GM12878 (cell line): ENCODE results near the gene PCDHGA3. TPM values are rescaled to one million over a fixed set of nuclear protein-coding genes. Genes with fewer than 3 reads are reported as not detected.

Experiments used
- ATAC-seq: fragments of 200-7000 bp; cut with Tn5 transposase; 3 replicates; pipeline ENCODE4 v1.9.1; 2020; ENCODE audit warnings: mild to moderate bottlenecking, moderate library complexity
- Bru-seq: library from RNA; stranded (reverse); fragments of 400-500 nt; gene quantifications from one replicate; lab custom pipeline; 2021; lab: Mats Ljungman, UMichigan
- BruChase-seq, 2 experiments: library from RNA; stranded (reverse); fragments of 400-500 nt; gene quantifications; one replicate each; lab custom pipeline; 2021; lab: Mats Ljungman, UMichigan
- BruUV-seq: library from RNA; stranded (reverse); fragments of 400-500 nt; replicated peaks from 2 replicates; lab custom pipeline; 2021; lab: Mats Ljungman, UMichigan
- CTCF ChIA-PET: fragments of 300-600 bp; sonication (Branson Sonifier 250); formaldehyde crosslinking; extraction: SDS; loops from one replicate; lab custom pipeline; 2021; ENCODE audit warnings: inconsistent platforms; lab: Yijun Ruan, JAX
- POLR2A ChIA-PET: fragments of 350-600 bp; formaldehyde crosslinking; extraction: SDS; loops from one replicate; lab custom pipeline; 2021; ENCODE audit warnings: inconsistent platforms; lab: Charles Lee
- RAD21 ChIA-PET: fragments of 300-600 bp; sonication (Branson Sonifier 250); formaldehyde crosslinking; loops from one replicate; lab custom pipeline; 2023; ENCODE audit warnings: antibody characterized with exemption; ENCODE audit not compliant: unreplicated experiment; lab: Charles Lee
- SMC1A ChIA-PET: fragments of 300-600 bp; sonication (Branson Sonifier 250); formaldehyde crosslinking; loops from one replicate; lab custom pipeline; 2023; ENCODE audit not compliant: unreplicated experiment, uncharacterized antibody; lab: Charles Lee
- DNase-seq: peaks from one replicate; pipeline ENCODE4 v3.0.0-alpha.2; 2011; ENCODE audit warnings: low read depth, low spot score
- FAIRE-seq: peaks from 3 replicates; lab custom pipeline; 2011; peaks lifted over from hg19 to GRCh38; lab: Jason Lieb, UNC
- H2AFZ ChIP-seq: 2 replicates; pipeline ENCODE4 v1.6.0; 2011; ENCODE audit warnings: low read depth, low read length, control low read depth; ENCODE audit not compliant: control insufficient read depth
- H3K27ac ChIP-seq: 2 replicates; pipeline ENCODE4 v1.5.1; 2011; ENCODE audit warnings: control low read depth; ENCODE audit not compliant: control insufficient read depth, insufficient read depth
- H3K27me3 ChIP-seq, 2 experiments: replicated peaks in 1 of 2; 2 replicates each; pipeline versions ENCODE4 v1.6.0 to v1.6.1; 2011; ENCODE audit warnings: low read length in 1 of 2; ENCODE audit not compliant: control insufficient read depth in 2 of 2, insufficient read depth in 2 of 2
- H3K36me3 ChIP-seq, 2 experiments: 2 replicates each; pipeline ENCODE4 v1.5.1; 2011; ENCODE audit warnings: low read length in 1 of 2; ENCODE audit not compliant: control insufficient read depth in 2 of 2, insufficient read depth in 2 of 2
- H3K4me1 ChIP-seq: 2 replicates; pipeline ENCODE4 v1.6.1; 2011; ENCODE audit warnings: mild to moderate bottlenecking, low read length, moderate library complexity, mixed read lengths; ENCODE audit not compliant: control insufficient read depth, insufficient read depth
- H3K4me2 ChIP-seq: 2 replicates; pipeline ENCODE4 v1.6.0; 2011; ENCODE audit warnings: control low read depth; ENCODE audit not compliant: control insufficient read depth, insufficient read depth
- H3K4me3 ChIP-seq: fragments of 200-600 bp; sonication (generic); 2 replicates; pipeline ENCODE4 v1.5.1; 2016
- H3K79me2 ChIP-seq: 2 replicates; pipeline ENCODE4 v1.6.0; 2011; ENCODE audit warnings: low read length; ENCODE audit not compliant: control insufficient read depth, insufficient read depth
- H3K9ac ChIP-seq: 2 replicates; pipeline ENCODE4 v1.8.0; 2011; ENCODE audit warnings: low read length, control low read depth, mixed read lengths; ENCODE audit not compliant: control insufficient read depth, insufficient read depth
- H3K9me3 ChIP-seq: replicated peaks from 3 replicates; pipeline ENCODE4 v1.5.1; 2011; ENCODE audit warnings: mild to moderate bottlenecking, low read length; ENCODE audit not compliant: control insufficient read depth, insufficient read depth
- H4K20me1 ChIP-seq: 2 replicates; pipeline ENCODE4 v1.6.0; 2011; ENCODE audit not compliant: control insufficient read depth, insufficient read depth
- ATF7 ChIP-seq: fragments of 450-650 bp; IDR thresholded peaks from 2 replicates; pipeline ENCODE4 v1.6.1; 2016; ENCODE audit warnings: low read depth, mild to moderate bottlenecking
- CHD4 ChIP-seq: fragments of 200-600 bp; sonication (generic); IDR thresholded peaks from 2 replicates; pipeline ENCODE4 v1.6.1; 2016; ENCODE audit warnings: mild to moderate bottlenecking
- ELK1 ChIP-seq: IDR thresholded peaks from 2 replicates; pipeline ENCODE4 v1.6.1; 2012; ENCODE audit warnings: low read depth, low read length, improper control_type of control experiment
- ESRRA ChIP-seq: IDR thresholded peaks from 2 replicates; pipeline ENCODE4 v1.6.1; 2012; ENCODE audit warnings: mild to moderate bottlenecking, low read length, improper control_type of control experiment
- FOXM1 ChIP-seq: IDR thresholded peaks from 2 replicates; pipeline ENCODE4 v1.6.1; 2012; ENCODE audit warnings: low read depth, mild to moderate bottlenecking, inconsistent platforms, low read length, moderate library complexity
- MEF2A ChIP-seq: IDR thresholded peaks from 2 replicates; pipeline ENCODE4 v1.6.1; 2011; ENCODE audit warnings: low read depth, mild to moderate bottlenecking, low read length, moderate library complexity; ENCODE audit not compliant: insufficient read depth
- NFIC ChIP-seq: IDR thresholded peaks from 2 replicates; pipeline ENCODE4 v1.6.1; 2012; ENCODE audit warnings: low read depth, mild to moderate bottlenecking, inconsistent platforms, low read length, moderate library complexity
- NR2F1 ChIP-seq: fragments of 450-650 bp; conservative IDR thresholded peaks from 2 replicates; pipeline ENCODE4 v1.6.1; 2017; ENCODE audit warnings: mild to moderate bottlenecking
- NRF1 ChIP-seq: conservative IDR thresholded peaks from 2 replicates; pipeline ENCODE4 v1.6.1; 2011; ENCODE audit warnings: mild to moderate bottlenecking, low read depth, low read length, improper control_type of control experiment
- POLR2AphosphoS2 ChIP-seq: IDR thresholded peaks from 2 replicates; pipeline ENCODE4 v1.6.1; 2011; ENCODE audit warnings: low read depth, mild to moderate bottlenecking, low read length, improper control_type of control experiment, moderate library complexity
- RAD21 ChIP-seq: IDR thresholded peaks from 2 replicates; pipeline ENCODE4 v1.6.1; 2011; ENCODE audit warnings: mild to moderate bottlenecking, low read depth, low read length, moderate library complexity; ENCODE audit not compliant: insufficient read depth
- TAF1 ChIP-seq: IDR thresholded peaks from 2 replicates; pipeline ENCODE4 v1.6.1; 2011; ENCODE audit warnings: mild to moderate bottlenecking, low read depth, low read length, borderline replicate concordance
- TCF3 ChIP-seq: IDR thresholded peaks from 2 replicates; pipeline ENCODE4 v1.6.1; 2012; ENCODE audit warnings: low read depth, mild to moderate bottlenecking, low read length, borderline replicate concordance; ENCODE audit not compliant: insufficient read depth
- YBX1 ChIP-seq: fragments of 450-650 bp; IDR thresholded peaks from 2 replicates; pipeline ENCODE4 v1.6.1; 2016; ENCODE audit warnings: antibody characterized with exemption
- YY1 ChIP-seq: IDR thresholded peaks from 2 replicates; pipeline ENCODE4 v1.6.1; 2011; ENCODE audit warnings: low read depth, mild to moderate bottlenecking, low read length
- ZNF24 ChIP-seq: fragments of 450-650 bp; IDR thresholded peaks from 2 replicates; pipeline ENCODE4 v1.6.1; 2017; ENCODE audit warnings: antibody characterized with exemption, mild to moderate bottlenecking
- ZZZ3 ChIP-seq: IDR thresholded peaks from 2 replicates; pipeline ENCODE4 v1.6.1; 2011; ENCODE audit warnings: low read depth; ENCODE audit not compliant: control insufficient read depth, insufficient read length
- WGBS: methylation state at CpG from one replicate; pipeline ENCODE4 v1.1.6; 2016; ENCODE audit warnings: low lambda C conversion rate; ENCODE audit not compliant: insufficient replicate concordance, insufficient coverage; ENCODE audit errors: missing lambda C conversion rate; 5-methylcytosine and 5-hydroxymethylcytosine counted together
- in situ Hi-C: fragments of 300-500 bp; cut with MboI; formaldehyde crosslinking; loops from 9 replicates; pipeline ENCODE4 v1.14.3; 2018; ENCODE audit warnings: mixed read lengths
- intact Hi-C: fragments of 100-400 bp; cut with micrococcal nuclease; formaldehyde crosslinking; loops from one replicate; pipeline ENCODE4 v1.14.2; 2022; ENCODE audit not compliant: unreplicated experiment
- long read RNA-seq, 2 experiments: library from polyadenylated mRNA; unstranded; transcript quantifications; one replicate each; pipeline ENCODE4 v2.0.0, GENCODE V29; 2019 to 2020
- polyA minus RNA-seq, 3 experiments: library from RNA; depleted of rRNA, polyadenylated mRNA; stranded (reverse); fragments of >200 nt; gene quantifications; 2 replicates each; pipeline ENCODE4 v1.2.3, GENCODE V29; 2011
- polyA plus RNA-seq, 11 experiments: library from polyadenylated mRNA; depleted of rRNA in 4 of 11; unstranded in 6 of 11; stranded (reverse) in 5 of 11; fragments of >200 nt; fragmentation: Nextera tagmentation in 4 of 11; fragmentation: Illumina TruSeq in 1 of 11; extraction: Ambion mirVana in 4 of 11; extraction: Trizol in 1 of 11; gene quantifications; 1 replicate in 1 of 11; 2 replicates in 10 of 11; pipeline versions ENCODE4 v1.2.1 to v1.2.3, GENCODE V29; 2011 to 2016; ENCODE audit warnings: inconsistent platforms in 2 of 11, missing spikeins in 2 of 11, low read depth in 1 of 11
- total RNA-seq, 4 experiments: library from RNA; depleted of rRNA in 3 of 4; stranded (reverse); fragments of >200 nt in 3 of 4; fragmentation: Illumina TruSeq in 1 of 4; extraction: Trizol in 1 of 4; gene quantifications; 2 replicates each; pipeline versions ENCODE4 v1.2.1 to v1.2.3, GENCODE V29; 2013 to 2021

PCDHGA3 gene
- 0.61 and 0.71 TPM in 2 replicates for total RNA-seq (2013; cell fraction: nucleolus; rRNA removed)
- total RNA-seq (2014; rRNA removed) (0.05 and 0.11 TPM in 2 replicates), total RNA-seq (2014; rRNA removed; fragmentation: Illumina TruSeq; extraction: Trizol) (not detected in 2 replicates), total RNA-seq (2021) (0.08 and 0.10 TPM in 2 replicates), polyA plus RNA-seq (2011; rRNA removed) (0.04 TPM in 1 of 2 replicates, not detected in the other), polyA plus RNA-seq (2014; fragmentation: Illumina TruSeq; extraction: Trizol) (0.06 TPM in 1 of 2 replicates, not detected in the other), polyA plus RNA-seq (2014; fragmentation: Nextera tagmentation; extraction: Ambion mirVana) (not detected), polyA plus RNA-seq (2014; rRNA removed) (not detected in 2 replicates), polyA plus RNA-seq (2016; fragmentation: Nextera tagmentation; extraction: Ambion mirVana) (under 1 TPM in 1 of 2 experiments, not detected in 1; 0.17 TPM), polyA minus RNA-seq (2011; rRNA and poly(A)+ RNA removed) (0.10 TPM in 1 of 2 replicates, not detected in the other), Bru-seq, nascent RNA (not detected), BruChase-seq, experiment 1, labeled RNA remaining after a 6-hour chase (not detected), BruChase-seq, experiment 2, labeled RNA remaining after a 2-hour chase (percentile 12 among the genes with signal in this experiment)
- polyA plus RNA-seq (2011; ENCODE audit: low read depth), result not detected
- 0.01 TPM in 1 of 2 replicates, not detected in the other for polyA plus RNA-seq (2011; cell fraction: cytosol; rRNA removed)
- polyA plus RNA-seq (2011; cell fraction: nucleus; rRNA removed), result 0.16 and 0.24 TPM in 2 replicates
- polyA plus RNA-seq (2012), result 0.03 and 0.07 TPM in 2 replicates
- polyA minus RNA-seq (2011; cell fraction: cytosol; rRNA and poly(A)+ RNA removed), result not detected in 2 replicates
- 0.12 and 0.48 TPM in 2 replicates for polyA minus RNA-seq (2011; cell fraction: nucleus; rRNA and poly(A)+ RNA removed)
- long read RNA-seq, experiment 1, result 0 reads
- long read RNA-seq, experiment 2, result 0 reads

DNA sequence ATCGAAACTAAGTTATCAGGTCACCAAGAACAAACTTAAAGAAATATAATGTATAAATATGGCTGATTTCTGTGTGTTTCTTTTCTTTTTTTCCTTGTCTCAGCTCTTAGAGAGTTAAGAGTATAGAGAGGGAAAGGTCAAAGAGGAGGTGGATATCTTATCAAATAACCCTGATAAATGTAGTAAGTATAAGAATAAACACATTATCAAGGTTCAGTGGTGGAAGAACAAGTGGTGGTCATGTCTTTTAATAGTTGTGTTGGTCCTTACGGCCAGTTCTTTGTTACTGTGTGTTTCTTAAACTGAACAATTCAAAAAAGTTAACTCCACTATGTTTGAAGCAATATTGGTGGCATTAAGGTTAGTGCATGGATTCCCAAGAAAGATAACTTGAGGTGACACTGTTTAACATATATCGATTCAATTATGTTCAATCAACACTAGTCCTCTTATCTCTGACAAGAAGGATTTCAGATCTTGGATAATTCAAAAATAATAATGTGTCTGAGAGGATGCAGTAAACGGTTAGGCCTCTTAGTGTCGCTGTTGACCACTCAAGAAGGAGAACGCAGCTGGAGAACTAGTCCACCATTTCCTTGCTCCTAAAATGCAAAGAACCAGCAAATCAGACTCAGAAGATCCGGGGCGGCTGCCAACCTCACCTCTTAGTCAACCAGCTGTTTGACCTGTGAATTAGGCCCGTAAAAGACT, at the start of gene PCDHGA3:
TSS of gene PCDHGA3 (plus strand) at position 588 of the 711 bp plus-strand sequence. CDS start 205 bp downstream, outside the sequence.
- H3K4me1 ChIP-seq, result no peaks in the 10 kb centered on the region
- H3K79me2 ChIP-seq, result no peaks in the 10 kb centered on the region
- no peak within 1 kb of the TSS for H3K27ac ChIP-seq
- ATAC-seq (no peak), DNase-seq (no peak), FAIRE-seq (no peak)
- in situ Hi-C loops, result no loop called here
- ChIA-PET POLR2A (interaction anchor here (0.6 kb wide), 1 partner anchor 444 kb away, joined by 4 read pairs; no protein-coding TSS in a partner anchor), CTCF (interaction anchor here (0.7 to 1.6 kb wide), 3 partner anchors 23 to 221 kb away, joined by 3 to 5 read pairs (median 5); partner anchors contain the start of gene TAF7), SMC1A (interaction anchor here (1.1 kb wide), 1 partner anchor 15 kb away, joined by 3 read pairs; no protein-coding TSS in a partner anchor), RAD21 (interaction anchor here (1.1 kb wide), 1 partner anchor 220 kb away, joined by 3 read pairs; no protein-coding TSS in a partner anchor)
- no peaks in the 10 kb centered on the region for H3K27me3 ChIP-seq
- H3K9me3 ChIP-seq, result peaks cover 2% of the 10 kb centered on the region; the same call in 2 of the 3 replicates
- 0 out of 2 replicates have a peak within 1 kb of the TSS, but pooled peaks have one; percentile 11 for H3K4me3 ChIP-seq
- intact Hi-C loops, result no loop called here
- no peaks in the 10 kb centered on the region for H3K36me3 ChIP-seq
- no peak within 1 kb of the TSS for H2AFZ ChIP-seq
- 23% methylated on average over 9 of the region's 9 CpGs for WGBS
- H4K20me1 ChIP-seq, result no peaks in the 10 kb centered on the region
- no TSS peak for BruUV-seq
- H3K9ac ChIP-seq, result no peak within 1 kb of the TSS
- no peak within 1 kb of the TSS for H3K4me2 ChIP-seq
- no peak for TF ChIP-seq ZNF24
- TF ChIP-seq YBX1, result no peak
- TF ChIP-seq TCF3, result no peak
- no peak for TF ChIP-seq TAF1
- TF ChIP-seq CHD4, result no peak
- TF ChIP-seq RAD21, result peak; percentile 33; the same call in 1 of the 2 replicates
- no peak for TF ChIP-seq MEF2A
- no peak for TF ChIP-seq ATF7
- no peak for TF ChIP-seq NRF1
- no peak for TF ChIP-seq NFIC
- TF ChIP-seq ZZZ3, result no peak
- no peak for TF ChIP-seq NR2F1
- TF ChIP-seq ESRRA, result no peak
- no peak for TF ChIP-seq FOXM1
- no peak for TF ChIP-seq POLR2AphosphoS2
- TF ChIP-seq ELK1, result no peak
- peak; percentile 48; the same call in 1 of the 2 replicates for TF ChIP-seq YY1
